Ascending aorta (tissue), 2 donors: Measurements from ENCODE around the gene FBXW12. TPM values are rescaled to one million over a fixed set of nuclear protein-coding genes. Genes with fewer than 3 reads are reported as not detected.

ENCODE experiments used
- DNase-seq, 2 donors: peaks; one replicate each; pipeline ENCODE4 v3.0.0-alpha.2; 2019; ENCODE audit warnings: low spot score in 2 of 2
- H3K27ac ChIP-seq, 2 donors: fragments of 200-600 bp; sonication (generic); one replicate each; pipeline ENCODE4 v1.5.1; 2016 to 2017; ENCODE audit warnings: mild to moderate bottlenecking in 1 of 2
- H3K27me3 ChIP-seq: fragments of 200-600 bp; sonication (generic); one replicate; pipeline ENCODE4 v1.5.1; 2017
- H3K36me3 ChIP-seq, 2 donors: fragments of 200-600 bp; sonication (generic); one replicate each; pipeline ENCODE4 v1.5.1; 2016
- H3K4me1 ChIP-seq, 2 donors: fragments of 200-600 bp; sonication (generic); one replicate each; pipeline ENCODE4 v1.5.1; 2016 to 2017; ENCODE audit warnings: mild to moderate bottlenecking in 1 of 2
- H3K4me3 ChIP-seq, 2 donors: fragments of 200-600 bp; sonication (generic); one replicate each; pipeline ENCODE4 v1.5.1; 2016 to 2017; ENCODE audit warnings: mild to moderate bottlenecking in 1 of 2
- H3K9me3 ChIP-seq, 2 donors: fragments of 200-600 bp; sonication (generic); one replicate each; pipeline ENCODE4 v1.5.1; 2016
- CTCF ChIP-seq, 3 experiments: fragments of 200-600 bp in 2 of 3; fragments of 450-650 bp in 1 of 3; sonication (generic) in 2 of 3; IDR thresholded peaks; one replicate each; pipeline ENCODE4 v1.5.1; 2016 to 2019; ENCODE audit warnings: antibody characterized with exemption in 3 of 3, mild to moderate bottlenecking in 1 of 3, moderate library complexity in 1 of 3
- intact Hi-C: fragments of 100-400 bp; cut with DNase I; formaldehyde crosslinking; loops from one replicate; pipeline ENCODE4 v1.15.1; 2023
- total RNA-seq: library from RNA; depleted of rRNA; stranded (reverse); fragments of >200 nt; gene quantifications from one replicate; pipeline ENCODE4 v1.1.0, GENCODE V29; 2016

FBXW12 gene
- total RNA-seq, 1 donor from 2014 or later, result not detected

GRCh38 chr3:48410205-48411040, 38.4 kb downstream of the FBXW12 start:
- H3K4me3 ChIP-seq, result no peak overlapping the region
- no peaks in the 10 kb centered on the region for H3K9me3 ChIP-seq
- intact Hi-C loops, result no loop called here
- H3K4me1 ChIP-seq, result peaks cover 4 to 10% of the 10 kb centered on the region in 2 donors
- H3K27me3 ChIP-seq, result no peaks in the 10 kb centered on the region
- H3K27ac ChIP-seq, result peak overlapping the region in 1 of 2 donors; percentile 5
- H3K36me3 ChIP-seq, result peaks cover 85 to 94% of the 10 kb centered on the region in 2 donors
- DNase-seq, result peak in 1 of 2 donors; percentile 54
- TF ChIP-seq CTCF (IDR thresholded peaks at IDR 0.05), result no peak

- DNase-seq, result peak in 1 of 2 donors; percentile 24
- Histone ChIP-seq H3K27me3 (no peaks in the 10 kb centered on the region), H3K27ac (peak overlapping the region in 1 of 2 donors; percentile 38), H3K4me1 (peaks cover 0 to 10% of the 10 kb centered on the region in 2 donors), H3K36me3 (peaks cover 86 to 95% of the 10 kb centered on the region in 2 donors), H3K9me3 (no peaks in the 10 kb centered on the region), H3K4me3 (no peak overlapping the region)
- intact Hi-C loops, result no loop called here
- TF ChIP-seq CTCF (IDR thresholded peaks at IDR 0.05), result no peak
These were observed 39.1 kb downstream of the FBXW12 start for GRCh38 chr3:48411041-48411588.

GRCh38 chr3:48411606-48412374, 39.8 kb downstream of the FBXW12 start:
- intact Hi-C loops, result no loop called here
- Histone ChIP-seq H3K27me3 (no peaks in the 10 kb centered on the region), H3K27ac (peak overlapping the region; percentile 18 to 38), H3K4me3 (no peak overlapping the region), H3K4me1 (peaks cover 0 to 10% of the 10 kb centered on the region in 2 donors), H3K9me3 (no peaks in the 10 kb centered on the region), H3K36me3 (peaks cover 87 to 95% of the 10 kb centered on the region in 2 donors)
- peak in 1 of 2 donors; percentile 50 for DNase-seq
- no peak for TF ChIP-seq CTCF (IDR thresholded peaks at IDR 0.05)

GRCh38 chr3:48412375-48413001, 40.5 kb downstream of the FBXW12 start:
- Histone ChIP-seq H3K27ac (peak overlapping the region; percentile 18 to 69), H3K9me3 (no peaks in the 10 kb centered on the region), H3K4me1 (peaks cover 0 to 10% of the 10 kb centered on the region in 2 donors), H3K4me3 (no peak overlapping the region), H3K36me3 (peaks cover 88 to 95% of the 10 kb centered on the region in 2 donors), H3K27me3 (no peaks in the 10 kb centered on the region)
- TF ChIP-seq CTCF (IDR thresholded peaks at IDR 0.05), result no peak
- intact Hi-C loops, result no loop called here
- no peak for DNase-seq

GRCh38 chr3:48413086-48413485, 41.1 kb downstream of the FBXW12 start:
- TF ChIP-seq CTCF (IDR thresholded peaks at IDR 0.05), result no peak
- H3K36me3 ChIP-seq, result peaks cover 90 to 95% of the 10 kb centered on the region in 2 donors
- intact Hi-C loops, result no loop called here
- peak overlapping the region; percentile 8 to 69 for H3K27ac ChIP-seq
- no peaks in the 10 kb centered on the region for H3K27me3 ChIP-seq
- no peak overlapping the region for H3K4me3 ChIP-seq
- H3K4me1 ChIP-seq, result peaks cover 0 to 10% of the 10 kb centered on the region in 2 donors
- no peaks in the 10 kb centered on the region for H3K9me3 ChIP-seq
- DNase-seq, result no peak
